Gastrocnemius medialis (tissue), 4 donors: ENCODE data around the gene PKNOX2.

ENCODE experiments used
- POLR2A ChIP-seq, 2 donors: fragments of 450-650 bp; IDR thresholded peaks; one replicate each; pipeline ENCODE4 v1.6.1; 2017; ENCODE audit warnings: antibody characterized with exemption in 2 of 2, mild to moderate bottlenecking in 2 of 2, moderate library complexity in 2 of 2
- TF ChIP-seq, protein P1 (sequence below), 5 experiments: fragments of 450-650 bp in 3 of 5; fragments of 200-600 bp in 2 of 5; sonication (generic) in 2 of 5; IDR thresholded peaks in 4 of 5; conservative IDR thresholded peaks in 1 of 5; 1 replicate in 4 of 5; 2 replicates in 1 of 5; pipeline ENCODE4 v1.5.1; 2016 to 2019; ENCODE audit warnings: antibody characterized with exemption in 5 of 5, mild to moderate bottlenecking in 3 of 5, moderate library complexity in 3 of 5

DNA sequence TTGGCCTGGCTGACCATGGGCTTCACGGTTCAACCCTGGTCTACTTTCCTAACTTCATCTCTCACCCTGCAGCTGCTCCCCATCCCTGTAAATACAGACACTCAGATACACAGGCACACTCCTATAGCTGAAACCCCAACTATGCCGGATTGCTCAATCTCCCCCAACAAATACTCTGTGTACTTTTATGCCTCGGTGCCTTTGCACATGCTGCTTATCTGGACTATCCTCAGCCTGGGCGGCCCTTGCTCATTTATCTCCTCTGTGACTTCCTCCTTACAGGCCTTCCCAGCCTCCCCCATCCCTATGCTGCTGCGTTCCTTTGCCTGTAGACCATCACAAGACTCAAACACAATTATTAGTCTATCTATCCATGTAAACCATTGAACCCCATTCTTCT, 76.6 kb downstream of the PKNOX2 start:
- TF ChIP-seq, protein P1, sequence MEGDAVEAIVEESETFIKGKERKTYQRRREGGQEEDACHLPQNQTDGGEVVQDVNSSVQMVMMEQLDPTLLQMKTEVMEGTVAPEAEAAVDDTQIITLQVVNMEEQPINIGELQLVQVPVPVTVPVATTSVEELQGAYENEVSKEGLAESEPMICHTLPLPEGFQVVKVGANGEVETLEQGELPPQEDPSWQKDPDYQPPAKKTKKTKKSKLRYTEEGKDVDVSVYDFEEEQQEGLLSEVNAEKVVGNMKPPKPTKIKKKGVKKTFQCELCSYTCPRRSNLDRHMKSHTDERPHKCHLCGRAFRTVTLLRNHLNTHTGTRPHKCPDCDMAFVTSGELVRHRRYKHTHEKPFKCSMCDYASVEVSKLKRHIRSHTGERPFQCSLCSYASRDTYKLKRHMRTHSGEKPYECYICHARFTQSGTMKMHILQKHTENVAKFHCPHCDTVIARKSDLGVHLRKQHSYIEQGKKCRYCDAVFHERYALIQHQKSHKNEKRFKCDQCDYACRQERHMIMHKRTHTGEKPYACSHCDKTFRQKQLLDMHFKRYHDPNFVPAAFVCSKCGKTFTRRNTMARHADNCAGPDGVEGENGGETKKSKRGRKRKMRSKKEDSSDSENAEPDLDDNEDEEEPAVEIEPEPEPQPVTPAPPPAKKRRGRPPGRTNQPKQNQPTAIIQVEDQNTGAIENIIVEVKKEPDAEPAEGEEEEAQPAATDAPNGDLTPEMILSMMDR (IDR thresholded peaks at IDR 0.05 in 4 of 5, conservative IDR thresholded peaks at IDR 0.05 in 1 of 5): no peak
- TF ChIP-seq POLR2A (IDR thresholded peaks at IDR 0.05): no peak
